Neural progenitor cell (in vitro differentiated cells): Measurements from ENCODE around the gene TBC1D10A.

ENCODE experiments used
- CTCF ChIP-seq: fragments of 200-600 bp; sonication (generic); IDR thresholded peaks from 2 replicates; pipeline ENCODE4 v1.5.1; 2017; ENCODE audit warnings: antibody characterized with exemption, mild to moderate bottlenecking
- EZH2 ChIP-seq: fragments of 200-600 bp; sonication (generic); IDR thresholded peaks from 2 replicates; pipeline ENCODE4 v1.6.1; 2017; ENCODE audit warnings: antibody characterized with exemption, mild to moderate bottlenecking, moderate library complexity

- TF ChIP-seq EZH2 (no peak), CTCF (peak; percentile 38)
Observed at GRCh38 chr22:30327864-30328345, 1.2 kb upstream of the TBC1D10A start.
